PFSK-1 (cell line): Measurements from ENCODE around the gene ETFBKMT.

Experiments used
- POLR2AphosphoS5 ChIP-seq: IDR thresholded peaks from 2 replicates; pipeline ENCODE4 v1.6.1; 2012; ENCODE audit warnings: low read depth, mild to moderate bottlenecking, control low read depth, low read length, moderate library complexity
- REST ChIP-seq, 2 experiments: IDR thresholded peaks; 2 replicates each; pipeline versions ENCODE4 v1.6.1 to v1.8.0; 2011 to 2012; ENCODE audit warnings: low read depth in 2 of 2, low read length in 2 of 2, control low read depth in 1 of 2, inconsistent platforms in 1 of 2, mild to moderate bottlenecking in 1 of 2, moderate library complexity in 1 of 2; ENCODE audit not compliant: insufficient read depth in 1 of 2
- TAF1 ChIP-seq: IDR thresholded peaks from 2 replicates; pipeline ENCODE4 v1.6.1; 2012; ENCODE audit warnings: low read length, control low read depth, borderline replicate concordance; ENCODE audit not compliant: insufficient read depth

GRCh38 chr12:31634620-31635019 lies 24.9 kb upstream of the ETFBKMT start:
- TF ChIP-seq TAF1 (no peak), REST (IDR thresholded peaks at IDR 0.05; ENCODE audit: insufficient read depth in 1 of 2, low read depth in 2 of 2, low read length in 2 of 2) (no peak), POLR2AphosphoS5 (no peak)
